HT-29 (cell line): ENCODE measurements around the gene RBM17. TPM values are rescaled to one million over a fixed set of nuclear protein-coding genes. Genes with fewer than 3 reads are reported as not detected.
A peak's percentile ranks its signal among the peaks of the same experiment; 100 is the strongest.
"Not testable (repeated sequence)": the region's sequence is repeated elsewhere in the genome, so short reads cannot be mapped to it uniquely, and the experiment has no call there.

Experiments
- DNase-seq: peaks from one replicate; pipeline ENCODE4 v3.0.0-alpha.2; 2015; ENCODE audit warnings: low spot score
- total RNA-seq: library from RNA; depleted of rRNA; stranded (reverse); fragments of >200 nt; shearing (Covaris generic); gene quantifications from 2 replicates; pipeline ENCODE4 v1.2.3, GENCODE V29; 2014

The RBM17 gene
- total RNA-seq, 1 experiment from 2014 or later, result 48.7 TPM

DNA sequence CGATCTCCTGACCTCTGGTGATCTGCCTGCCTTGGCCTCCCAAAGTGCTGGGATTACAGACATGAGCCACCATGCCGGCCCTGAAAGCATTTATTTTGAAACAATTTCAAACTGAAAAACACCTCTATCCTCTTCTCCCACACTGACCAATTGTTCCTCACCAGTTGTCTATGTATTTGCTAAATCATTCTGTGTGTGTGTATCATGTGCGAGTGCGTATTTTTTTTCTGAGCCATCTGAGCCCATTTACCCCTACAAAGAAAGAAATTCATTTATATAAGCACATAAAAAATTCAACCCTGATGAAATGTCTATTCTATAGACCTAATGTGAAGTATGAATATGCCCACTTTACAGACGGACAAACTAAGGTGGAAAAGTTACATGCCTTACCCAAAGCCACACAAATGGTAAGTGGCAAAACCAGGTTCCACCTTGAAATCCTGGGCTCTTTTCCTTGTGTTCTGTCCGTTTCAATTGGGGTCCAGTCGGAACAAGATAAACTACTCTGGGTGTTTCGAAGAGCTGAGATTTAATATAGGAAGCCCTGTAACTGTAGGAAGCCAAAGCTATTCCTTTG, 46.8 kb downstream of the RBM17 start:
- no peak for DNase-seq

DNA sequence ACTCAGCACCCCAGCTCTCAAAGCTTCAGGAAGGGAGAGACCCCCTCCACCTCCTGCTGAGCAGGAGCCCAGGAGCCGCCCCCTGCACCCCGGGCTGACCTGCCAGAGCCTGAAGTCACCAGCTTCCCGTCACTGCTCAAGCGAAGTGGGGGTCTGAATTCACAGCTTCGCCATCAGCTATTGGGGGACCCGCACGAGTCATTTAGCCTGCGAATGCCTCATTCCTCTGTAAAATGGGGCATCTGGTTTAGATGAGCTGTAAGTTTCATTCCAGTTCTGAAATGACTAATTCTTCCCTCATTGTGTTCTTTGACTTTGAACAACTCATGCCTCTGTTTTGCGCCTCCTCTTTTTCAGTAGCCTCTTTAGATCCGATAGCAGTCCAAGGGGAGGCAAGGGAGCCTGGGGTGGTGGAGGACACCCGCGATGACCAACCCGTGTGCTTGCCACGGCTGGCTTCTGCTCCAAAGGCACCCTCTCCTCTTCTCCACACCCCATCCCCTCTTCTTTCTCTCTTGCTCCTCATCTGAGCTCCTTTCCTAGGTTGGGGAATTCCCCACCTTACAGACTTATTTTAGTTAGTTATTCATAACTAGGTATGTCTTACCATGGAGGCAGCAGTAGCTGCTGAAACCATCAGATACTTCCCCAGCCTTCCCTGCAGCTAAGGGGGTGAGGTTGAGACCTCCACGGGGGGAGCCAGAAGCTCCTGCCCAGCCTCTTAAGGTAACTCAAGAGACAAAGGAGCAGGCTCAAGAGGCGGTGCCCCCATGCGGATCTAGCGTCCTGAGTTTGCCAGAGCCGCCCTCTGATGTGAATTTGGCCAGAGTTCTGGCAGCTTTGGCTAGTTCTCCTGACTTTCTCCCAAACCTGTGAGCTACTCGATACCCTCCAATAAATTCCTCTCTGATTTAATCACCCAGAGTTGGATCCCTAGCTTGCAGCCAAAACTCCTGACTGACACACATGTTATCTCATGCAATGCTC, 47.7 kb downstream of the RBM17 start:
- no peak for DNase-seq

DNA sequence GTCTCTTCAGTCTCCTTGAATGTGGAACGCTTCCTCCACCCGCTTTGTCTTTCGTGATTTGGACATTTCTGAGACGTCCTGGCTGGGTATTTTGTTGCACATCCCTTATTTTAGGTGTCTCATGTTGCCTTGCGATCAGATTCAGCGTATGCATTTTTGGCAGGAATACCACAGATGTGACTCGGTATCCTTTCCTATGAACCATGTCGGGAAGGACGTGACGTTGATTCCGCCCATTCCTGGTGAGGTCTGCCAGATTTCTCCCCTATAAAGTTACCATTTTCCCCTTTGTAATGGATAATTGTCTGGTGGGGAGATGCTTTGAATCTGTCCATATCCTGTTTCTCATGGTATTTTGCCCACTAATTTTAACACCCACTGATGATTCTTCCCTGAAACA, 49.6 kb downstream of the RBM17 start:
- DNase-seq, result no peak

DNA sequence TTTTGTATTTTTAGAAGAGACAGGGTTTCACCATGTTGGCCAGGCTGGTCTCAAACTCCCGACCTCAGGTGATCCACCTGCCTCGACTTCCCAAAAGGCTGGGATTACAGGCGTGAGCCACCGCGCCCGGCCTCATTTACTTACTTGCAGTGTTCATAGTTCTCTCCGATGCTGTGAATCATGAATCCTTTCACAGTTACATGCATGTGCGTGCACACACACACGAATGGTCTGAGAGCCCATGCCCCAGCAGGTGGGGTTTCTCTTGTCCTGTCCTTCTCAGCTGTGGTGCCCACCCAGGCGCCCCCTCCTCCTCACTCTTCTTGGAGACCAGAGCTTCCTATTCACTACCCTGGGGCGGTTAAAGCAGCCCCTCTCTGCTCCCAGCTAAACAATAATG, 50.6 kb downstream of the RBM17 start:
- no peak for DNase-seq

DNA sequence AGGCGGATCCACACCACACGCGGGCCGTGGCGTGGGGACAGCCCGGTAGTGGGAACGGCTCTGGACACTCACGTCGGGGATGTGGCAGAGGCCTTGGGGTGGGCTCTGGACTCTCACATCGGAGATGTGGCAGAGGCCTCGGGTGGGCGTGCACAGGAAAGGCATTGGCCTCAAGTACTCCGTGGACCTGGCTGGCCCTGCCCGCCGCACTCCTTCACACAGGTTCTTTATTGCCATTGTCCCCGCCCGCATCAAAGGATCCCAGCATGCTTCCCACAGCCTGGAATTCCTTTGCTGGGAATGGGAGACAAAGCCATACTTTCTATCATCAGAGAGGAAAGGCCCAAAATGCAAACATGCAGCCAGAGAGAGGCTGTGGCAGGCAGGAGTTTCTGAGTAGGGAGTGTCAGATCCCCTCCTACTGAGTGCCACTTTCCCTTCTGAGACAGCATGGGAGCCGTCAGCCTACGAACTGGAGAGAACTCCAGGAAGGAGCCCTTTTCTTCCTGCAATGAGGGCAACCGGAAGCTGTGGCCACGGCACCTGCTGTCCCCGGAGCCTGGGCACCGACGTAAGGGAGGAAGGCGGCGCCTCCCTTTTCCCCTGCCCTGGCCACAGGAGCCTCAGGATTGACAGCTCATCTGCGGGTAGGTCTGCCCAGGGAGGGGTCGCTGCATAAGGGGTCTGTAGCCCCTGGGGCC, 51.5 kb downstream of the RBM17 start:
- no peak for DNase-seq

DNA sequence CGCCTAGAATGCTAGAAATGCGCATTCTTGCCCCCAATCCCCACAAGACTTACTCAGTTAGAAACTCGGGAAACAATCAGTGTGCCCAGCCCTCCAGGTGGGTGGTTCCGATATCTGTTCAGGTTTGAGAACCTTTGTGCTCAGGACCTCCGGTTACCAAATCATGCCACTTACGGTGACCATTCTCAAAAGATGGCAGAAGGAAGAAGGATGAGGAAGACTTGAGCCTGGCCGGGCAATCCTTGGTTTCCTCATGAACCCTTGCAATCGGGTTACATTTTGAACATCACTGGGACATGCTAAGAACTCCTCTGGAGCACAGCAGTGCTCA, 52.1 kb downstream of the RBM17 start:
- DNase-seq, result no peak

DNA sequence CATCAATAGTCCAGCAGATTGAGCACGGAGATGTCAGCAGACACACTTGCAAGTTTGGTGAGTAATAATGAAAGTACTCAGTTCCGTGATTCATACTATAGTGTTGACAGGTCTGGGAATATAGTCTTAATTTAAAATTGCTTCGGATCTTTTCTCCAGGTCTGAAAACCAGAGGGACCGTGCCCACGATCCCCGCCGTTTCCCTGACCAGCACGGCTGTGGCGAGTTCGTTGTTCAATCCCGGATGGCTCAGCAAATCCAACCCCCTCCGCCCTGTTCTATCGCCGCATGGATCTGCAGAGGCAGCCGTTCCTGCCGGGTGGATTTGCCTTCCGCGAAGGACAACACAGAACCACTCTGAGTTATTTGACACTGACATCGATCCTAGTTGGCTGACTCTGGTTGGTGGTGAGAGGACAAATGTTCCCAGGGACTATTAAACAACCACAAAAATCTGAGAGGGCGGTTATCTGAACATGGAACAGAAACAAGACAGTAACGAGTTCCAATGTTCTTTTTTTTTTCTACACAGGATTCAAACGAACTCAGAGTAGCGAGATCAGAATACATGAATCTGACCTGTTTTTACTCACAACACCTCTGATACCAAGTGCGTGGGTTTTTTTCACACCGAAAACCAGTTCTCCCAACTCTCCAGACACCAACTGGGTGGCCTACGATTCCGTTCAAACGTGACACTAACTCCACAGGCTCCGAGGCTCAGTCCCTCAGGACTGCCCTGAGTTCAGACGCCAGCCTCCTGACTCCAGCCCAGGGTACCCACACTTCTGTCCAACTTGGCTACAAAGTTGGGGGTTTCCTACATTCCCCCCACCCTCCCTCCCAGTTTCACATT, 52.7 kb downstream of the RBM17 start:
- DNase-seq, result no peak

DNA sequence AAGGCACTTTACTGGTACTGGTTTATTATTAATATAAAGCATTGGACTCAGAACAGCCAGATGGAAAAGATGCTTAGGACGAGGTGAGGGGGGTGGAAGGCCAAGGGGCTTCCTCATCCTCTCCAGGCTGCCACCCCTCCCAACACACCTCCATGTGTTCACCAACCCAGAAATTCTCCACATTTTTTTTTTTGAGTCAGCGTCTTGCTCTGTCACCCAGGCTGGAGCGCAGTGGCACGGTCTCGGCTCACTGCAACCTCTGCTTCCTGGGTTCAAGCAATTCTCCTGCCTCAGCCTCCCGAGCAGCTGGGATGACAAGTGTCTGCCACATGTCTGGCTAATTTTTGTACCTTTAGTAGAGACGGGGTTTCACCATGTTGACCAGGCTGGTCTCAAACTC, 53.4 kb downstream of the RBM17 start:
- DNase-seq, result not testable (repeated sequence)

DNA sequence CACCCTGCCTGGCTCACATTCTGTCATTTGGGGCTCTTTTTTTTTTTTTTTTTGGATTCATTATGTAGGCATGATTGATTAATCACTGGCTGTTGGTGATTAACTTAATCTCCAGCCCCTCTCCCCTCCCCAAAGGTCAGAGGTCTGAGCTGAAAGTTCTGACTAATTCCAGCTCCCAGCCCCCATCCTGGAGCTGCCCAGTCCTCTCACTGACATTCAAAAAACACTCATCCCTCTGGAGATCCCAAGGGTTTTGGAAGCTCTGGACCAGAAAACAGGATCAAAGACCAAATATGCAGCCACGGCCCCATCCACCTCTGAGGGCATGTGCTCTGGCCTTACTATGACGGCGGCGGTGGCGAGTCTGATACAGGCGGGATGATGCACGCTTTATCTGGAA, 53.8 kb downstream of the RBM17 start:
- DNase-seq, result no peak

DNA sequence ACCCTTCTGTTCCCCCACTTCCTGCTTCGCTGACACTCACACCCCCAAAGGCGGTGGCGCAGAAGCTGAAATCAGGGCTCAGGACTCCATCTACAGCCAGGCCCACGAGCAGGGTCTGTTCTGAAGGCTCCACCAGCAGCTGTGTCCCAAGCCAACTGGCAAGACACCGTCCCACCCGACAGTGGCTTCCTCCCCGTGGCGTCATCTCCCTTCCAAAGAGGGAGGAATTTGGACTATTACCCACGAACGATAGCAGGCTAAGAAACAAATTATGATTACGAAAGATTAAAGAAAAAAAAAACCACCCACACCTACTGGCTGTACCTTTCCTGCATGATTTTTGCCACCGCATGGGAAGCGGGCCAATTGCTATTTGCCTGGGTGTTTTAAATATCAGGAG, 54.3 kb downstream of the RBM17 start:
- no peak for DNase-seq

DNA sequence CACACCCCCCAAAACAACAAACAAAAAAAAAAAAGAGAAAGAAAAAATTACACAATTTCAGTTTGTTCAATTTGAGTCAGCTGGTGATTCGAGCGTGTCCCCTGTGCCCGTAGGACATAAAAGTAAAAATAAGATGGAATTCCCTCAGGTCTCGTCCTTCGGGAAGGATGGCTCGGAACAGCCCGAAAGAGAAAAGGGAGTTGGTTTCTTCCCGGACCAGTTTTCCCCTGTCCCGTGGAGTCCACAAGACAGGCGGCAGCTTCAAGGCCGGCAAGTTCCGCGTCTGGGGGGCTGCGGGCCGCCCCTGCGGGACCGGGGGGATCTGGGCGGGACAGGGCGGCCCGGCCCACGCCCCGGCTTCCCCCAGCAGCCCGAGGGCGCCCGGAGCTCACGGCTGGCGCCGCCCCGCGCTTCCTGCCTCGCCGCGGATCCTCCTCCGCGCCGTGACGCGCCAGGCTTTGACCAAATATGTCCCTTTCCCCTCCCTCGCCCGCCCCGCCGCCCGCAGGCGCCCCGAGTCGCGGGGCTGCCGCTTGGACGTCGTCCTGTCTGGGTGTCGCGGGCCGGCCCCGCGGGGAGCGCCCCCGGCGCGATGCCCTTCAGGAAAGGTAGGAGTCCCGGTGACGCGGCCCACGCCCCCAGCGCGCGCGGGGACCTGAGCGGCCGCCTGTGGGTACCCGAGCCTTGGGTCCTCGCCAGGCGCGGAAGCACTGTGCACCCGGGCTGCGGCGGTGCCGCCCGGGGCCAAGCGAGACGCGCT, 55.8 kb downstream of the RBM17 start:
- peak; percentile 79 for DNase-seq

DNA sequence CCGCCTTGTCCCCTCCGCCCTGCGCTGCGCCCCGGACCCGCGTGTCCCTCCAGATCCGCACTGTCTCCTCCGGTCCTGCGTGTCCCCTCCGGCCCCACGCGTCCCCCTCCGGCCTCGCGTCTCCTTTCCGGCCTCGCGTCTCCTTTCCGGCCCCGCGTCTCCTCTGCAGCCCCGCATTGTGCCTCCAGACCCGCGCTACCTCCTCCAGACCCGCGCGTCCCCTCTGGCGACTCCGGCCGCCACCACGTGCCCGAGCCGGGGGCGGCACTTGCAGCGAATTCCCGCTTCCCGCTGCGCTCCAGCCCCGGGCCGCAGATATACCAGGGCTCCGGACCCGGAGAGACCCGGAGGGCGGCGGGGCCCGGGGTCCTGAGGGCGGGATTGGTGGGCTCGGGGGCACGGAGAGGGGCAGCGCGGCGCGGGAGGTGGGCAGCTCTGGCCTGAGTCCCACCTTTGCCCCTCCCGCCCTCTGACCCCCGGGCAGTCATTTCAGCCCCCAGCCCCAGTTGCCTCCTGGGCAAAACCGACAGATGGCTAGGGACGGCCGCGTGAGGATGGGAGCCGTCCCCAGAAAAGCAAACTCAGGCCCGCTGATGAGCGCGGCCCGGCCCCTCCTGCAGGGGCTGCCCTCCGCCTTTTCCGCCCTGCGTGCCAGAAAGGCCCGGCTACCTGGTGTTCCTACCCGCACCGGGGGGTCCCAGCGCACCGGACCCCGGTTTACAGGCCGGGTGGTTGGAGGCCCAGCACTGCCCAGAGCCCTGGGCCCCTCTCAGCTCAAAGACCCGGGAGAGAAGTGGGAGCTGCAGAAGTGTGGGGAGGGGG, 56.5 kb downstream of the RBM17 start:
- no peak for DNase-seq

DNA sequence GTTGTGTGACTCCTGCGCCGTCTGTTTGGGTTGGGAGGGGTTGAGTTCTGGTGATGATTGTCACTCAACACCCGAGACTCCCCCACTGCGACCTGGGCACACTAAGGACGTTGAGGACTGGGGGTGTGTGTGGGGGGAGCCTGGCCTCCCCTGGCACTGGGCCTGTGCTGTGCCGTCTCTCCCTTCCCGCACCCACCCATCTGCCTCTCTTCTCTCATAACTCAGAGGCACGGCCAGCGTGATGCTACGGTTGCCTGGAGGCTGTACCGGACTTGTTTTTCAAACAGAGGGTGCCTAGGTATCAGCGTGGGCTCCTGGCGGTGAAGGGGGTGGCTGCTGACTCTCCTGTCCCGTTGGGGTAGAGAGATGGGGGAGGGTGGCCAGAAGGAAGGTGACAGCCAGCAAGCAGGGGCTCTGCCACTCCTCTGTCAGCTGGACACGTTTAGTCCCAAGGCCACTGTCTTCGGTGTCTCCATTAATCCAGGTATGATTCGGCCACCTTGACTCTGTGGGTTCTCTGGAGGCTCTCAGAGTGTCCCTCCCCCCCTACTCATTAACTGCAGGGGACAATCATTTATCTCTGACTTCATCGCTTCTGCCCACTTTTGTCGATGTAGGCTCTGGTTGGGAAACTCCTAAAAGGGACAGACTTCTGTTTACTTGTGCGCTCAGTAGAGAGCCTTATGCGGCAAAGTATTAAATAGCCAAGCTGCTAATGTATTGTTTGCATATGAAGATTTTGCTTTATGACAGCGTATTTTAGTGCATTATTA, 57.4 kb downstream of the RBM17 start:
- no peak for DNase-seq

DNA sequence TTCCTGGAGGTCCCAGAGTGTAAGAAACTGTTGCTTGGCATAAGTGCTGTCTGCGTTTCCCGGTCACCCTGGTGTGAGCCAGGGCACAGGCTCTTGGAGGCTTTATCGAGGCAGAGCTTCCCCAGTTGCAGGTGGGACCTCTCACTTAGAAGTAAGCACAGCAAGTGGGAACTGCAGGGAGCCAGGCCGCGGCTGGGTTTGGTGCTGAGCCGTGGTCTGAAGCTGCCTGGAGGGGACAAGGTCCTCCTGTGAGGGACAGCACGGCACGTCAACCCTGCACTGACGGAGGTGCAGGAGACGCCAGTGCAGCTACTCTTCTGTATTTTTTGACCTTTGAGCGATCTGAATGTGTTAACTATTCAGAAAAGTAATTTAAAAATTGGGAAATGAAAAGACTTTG, 58.1 kb downstream of the RBM17 start:
- no peak for DNase-seq

DNA sequence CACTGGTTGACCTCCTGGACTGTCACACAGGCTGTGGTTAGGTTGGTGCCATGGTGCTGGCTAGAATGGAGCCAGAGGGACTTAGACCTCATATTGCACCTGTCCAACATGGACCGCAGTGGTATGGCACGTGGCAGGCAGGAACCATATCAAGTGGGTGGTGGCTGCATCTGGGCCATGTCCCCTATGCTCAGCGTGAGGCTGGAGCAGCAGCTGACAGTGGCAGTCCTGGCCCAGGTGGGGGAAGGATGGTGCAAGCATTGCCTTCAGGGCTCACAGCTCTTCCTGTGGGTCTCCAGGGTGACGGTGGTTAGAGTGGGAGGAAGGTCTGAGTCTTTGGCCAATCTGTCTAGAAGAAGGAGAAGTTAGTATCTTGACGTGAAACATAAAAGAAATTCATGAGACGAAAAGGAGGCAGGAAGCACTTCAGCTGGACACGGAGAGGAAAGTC, 59.4 kb downstream of the RBM17 start:
- DNase-seq, result no peak

DNA sequence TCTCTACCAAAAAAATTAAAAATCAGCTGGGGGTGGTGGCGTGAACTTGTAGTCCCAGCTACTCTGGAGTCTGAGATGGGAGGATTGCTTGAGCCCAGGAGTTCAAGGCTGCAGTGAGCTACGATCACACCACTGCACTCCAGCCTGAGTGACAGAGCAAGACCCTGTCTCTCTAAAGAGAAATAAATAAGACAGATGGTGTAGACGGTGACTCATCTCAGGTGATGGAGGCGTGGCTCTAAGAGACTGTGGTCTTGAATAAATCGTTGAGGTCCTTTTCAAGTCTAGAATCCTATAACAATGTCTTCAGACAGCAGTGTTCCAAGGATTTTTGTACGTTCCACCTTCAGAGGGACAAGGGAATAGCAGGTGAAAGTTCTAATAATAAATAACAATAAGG, 60.1 kb downstream of the RBM17 start:
- no peak for DNase-seq

DNA sequence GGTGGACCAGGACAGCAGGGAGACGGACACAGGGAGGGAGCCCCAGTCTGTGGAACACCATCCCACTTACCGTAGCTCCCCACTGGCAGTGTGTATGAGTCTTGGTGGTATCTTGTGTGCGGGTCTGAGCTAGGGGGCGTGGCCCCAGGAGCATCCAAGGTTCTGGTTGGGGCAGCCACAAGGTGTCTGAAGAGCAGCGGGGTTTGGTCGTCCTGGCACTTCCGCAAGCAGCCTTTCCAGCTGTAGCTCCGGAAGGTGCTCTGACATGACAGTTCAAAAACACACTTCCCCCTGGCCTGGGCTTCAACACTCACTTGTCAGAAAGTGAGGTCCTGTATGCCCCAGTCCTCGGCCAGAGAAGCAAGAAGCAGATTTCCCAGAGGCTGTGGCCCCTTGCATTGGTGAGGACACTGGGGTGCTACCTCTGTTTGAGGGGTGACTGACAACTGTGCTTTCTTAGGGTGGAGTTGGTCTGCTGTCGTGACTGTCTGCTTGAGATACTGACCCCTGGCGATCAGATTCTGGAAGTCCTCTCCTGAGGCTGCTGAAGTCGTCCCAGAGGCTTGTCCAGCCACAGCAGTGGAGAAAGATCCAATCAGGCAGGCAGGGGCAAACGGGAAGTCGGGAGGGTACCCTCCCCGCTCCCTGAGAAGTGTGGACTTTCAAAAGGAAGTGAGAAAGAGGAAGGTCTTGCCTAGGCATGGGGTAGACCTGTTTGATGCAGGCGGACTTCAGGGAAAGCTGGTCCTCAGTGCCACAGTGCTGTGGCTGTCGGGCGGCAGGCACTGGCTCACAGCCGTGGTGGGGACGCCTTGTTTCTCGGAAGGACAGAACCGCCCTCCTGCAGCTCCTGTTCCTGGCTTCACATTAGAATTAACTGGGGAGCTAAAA, 62.5 kb downstream of the RBM17 start:
- peak; percentile 63 for DNase-seq

DNA sequence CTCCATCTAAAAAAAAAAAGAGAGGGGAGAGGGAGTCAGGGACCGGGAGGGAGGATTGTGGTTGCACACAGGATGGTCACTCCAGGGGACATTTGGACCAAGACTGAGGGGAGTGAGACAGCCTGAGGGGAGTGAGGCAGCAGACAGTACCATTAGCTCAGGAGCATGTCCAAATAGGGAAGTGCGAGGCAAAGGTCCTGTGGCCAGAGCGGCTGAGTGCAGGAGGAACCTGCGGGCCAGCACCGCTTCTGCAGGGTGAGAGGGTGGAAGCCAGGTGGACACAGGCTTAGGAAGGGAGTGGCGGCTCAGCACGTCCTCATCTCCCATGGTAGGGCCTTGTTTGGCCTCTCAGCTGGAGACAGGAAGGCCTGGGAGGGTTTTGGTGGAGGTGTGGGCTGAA, 65.0 kb downstream of the RBM17 start:
- DNase-seq, result no peak
